WTC11 (cell line): ENCODE measurements around the gene KCTD18. TPM values are rescaled to one million over a fixed set of nuclear protein-coding genes. Genes with fewer than 3 reads are reported as not detected.

Experiments used
- ATAC-seq: fragments of 200-7000 bp; cut with Tn5 transposase; 2 replicates; pipeline ENCODE4 v1.10.0; 2021; ENCODE audit warnings: mild to moderate bottlenecking, moderate library complexity
- CTCF ChIA-PET: fragments of 300-600 bp; sonication (Branson Sonifier 250); formaldehyde crosslinking; loops from one replicate; lab custom pipeline; 2021; ENCODE audit warnings: antibody characterized with exemption; lab: Charles Lee
- POLR2A ChIA-PET: fragments of 350-600 bp; sonication (Branson Sonifier 250); formaldehyde crosslinking; loops from one replicate; lab custom pipeline; 2021; ENCODE audit warnings: antibody characterized with exemption; lab: Charles Lee
- DNase-seq: peaks from one replicate; pipeline ENCODE4 v3.0.0; 2021; ENCODE audit warnings: low spot score
- H3K27ac Mint-ChIP-seq: 2 replicates; pipeline ENCODE4 v1.8.0; 2021; ENCODE audit warnings: mixed read lengths
- H3K27me3 Mint-ChIP-seq: 2 replicates; pipeline ENCODE4 v1.8.0; 2021; ENCODE audit warnings: low read depth, mild to moderate bottlenecking, moderate library complexity, mixed read lengths
- H3K36me3 Mint-ChIP-seq: 2 replicates; pipeline ENCODE4 v1.8.0; 2021; ENCODE audit warnings: mixed read lengths
- H3K4me1 Mint-ChIP-seq: 2 replicates; pipeline ENCODE4 v1.8.0; 2022; ENCODE audit warnings: mixed read lengths
- H3K4me3 Mint-ChIP-seq: 2 replicates; pipeline ENCODE4 v1.8.0; 2021; ENCODE audit warnings: mild to moderate bottlenecking, moderate library complexity, mixed read lengths
- H3K9me3 Mint-ChIP-seq: 2 replicates; pipeline ENCODE4 v1.8.0; 2021; ENCODE audit warnings: mixed read lengths
- AFF4 ChIP-seq: sonication (generic); formaldehyde crosslinking; IDR thresholded peaks from 2 replicates; pipeline ENCODE4 v1.8.1; 2023; ENCODE audit warnings: mild to moderate bottlenecking, missing genetic modification reagents, borderline replicate concordance
- ATF2 ChIP-seq: sonication (generic); formaldehyde crosslinking; IDR thresholded peaks from 2 replicates; pipeline ENCODE4 v1.8.1; 2022; ENCODE audit warnings: low read depth, missing genetic modification reagents, borderline replicate concordance
- FOXP4 ChIP-seq: sonication (generic); formaldehyde crosslinking; IDR thresholded peaks from 2 replicates; pipeline ENCODE4 v1.8.0; 2022; ENCODE audit warnings: mild to moderate bottlenecking, missing genetic modification reagents
- MYBL2 ChIP-seq: sonication (generic); formaldehyde crosslinking; IDR thresholded peaks from 2 replicates; pipeline ENCODE4 v1.8.1; 2023; ENCODE audit warnings: mild to moderate bottlenecking, moderate library complexity, missing genetic modification reagents
- PRDM15 ChIP-seq: sonication (generic); formaldehyde crosslinking; IDR thresholded peaks from 2 replicates; pipeline ENCODE4 v1.8.0; 2022; ENCODE audit warnings: missing genetic modification reagents
- PREB ChIP-seq: sonication (generic); formaldehyde crosslinking; IDR thresholded peaks from 2 replicates; pipeline ENCODE4 v1.8.1; 2022; ENCODE audit warnings: mild to moderate bottlenecking, missing genetic modification reagents, moderate library complexity, borderline replicate concordance
- PRRX2 ChIP-seq: fragments of 250-450 bp; sonication (Bioruptor Pico); IDR thresholded peaks from 2 replicates; pipeline ENCODE4 v1.8.0; 2021; ENCODE audit warnings: mild to moderate bottlenecking
- RELA ChIP-seq: sonication (generic); formaldehyde crosslinking; IDR thresholded peaks from 2 replicates; pipeline ENCODE4 v1.8.1; 2022; ENCODE audit warnings: missing genetic modification reagents, mild to moderate bottlenecking, borderline replicate concordance
- ZBTB43 ChIP-seq: sonication (generic); formaldehyde crosslinking; IDR thresholded peaks from 2 replicates; pipeline ENCODE4 v1.8.1; 2023; ENCODE audit warnings: mild to moderate bottlenecking, missing genetic modification reagents
- ZNF121 ChIP-seq: sonication (generic); formaldehyde crosslinking; IDR thresholded peaks from 2 replicates; pipeline ENCODE4 v1.8.0; 2023; ENCODE audit warnings: missing genetic modification reagents
- ZNF396 ChIP-seq: fragments of 250-450 bp; sonication (Bioruptor Pico); IDR thresholded peaks from 2 replicates; pipeline ENCODE4 v1.8.0; 2021; ENCODE audit warnings: mild to moderate bottlenecking, moderate library complexity, borderline replicate concordance
- ZNF671 ChIP-seq: fragments of 250-450 bp; sonication (Bioruptor Pico); IDR thresholded peaks from 2 replicates; pipeline ENCODE4 v1.8.0; 2021; ENCODE audit warnings: mild to moderate bottlenecking
- total RNA-seq: library from RNA; stranded (reverse); gene quantifications from 3 replicates; pipeline ENCODE4 v1.2.3, GENCODE V29; 2021

KCTD18 gene
- total RNA-seq, 1 experiment from 2014 or later = 4.9 TPM

GRCh38 chr2:200528228-200528627 is 18.4 kb upstream of the KCTD18 start:
- H3K27me3 Mint-ChIP-seq = peaks cover 9% of the 10 kb centered on the region
- H3K4me1 Mint-ChIP-seq = peaks cover 25% of the 10 kb centered on the region
- H3K9me3 Mint-ChIP-seq = no peaks in the 10 kb centered on the region
- no peak overlapping the region for H3K27ac Mint-ChIP-seq
- H3K4me3 Mint-ChIP-seq = no peak overlapping the region
- no peak for DNase-seq
- TF ChIP-seq PRDM15 (CRISPR knock-in tag) = no peak
- no peak for TF ChIP-seq ATF2
- no peak for TF ChIP-seq MYBL2 (CRISPR knock-in tag)
- TF ChIP-seq ZNF121 = no peak
- TF ChIP-seq PRRX2 (CRISPR knock-in tag) = no peak
- TF ChIP-seq ZNF396 (CRISPR knock-in tag) = no peak
- TF ChIP-seq ZBTB43 (CRISPR knock-in tag) = no peak
- TF ChIP-seq ZNF671 (CRISPR knock-in tag) = no peak
- TF ChIP-seq RELA (CRISPR knock-in tag) = no peak
- TF ChIP-seq FOXP4 (CRISPR knock-in tag) = no peak
- no peak for TF ChIP-seq PREB (CRISPR knock-in tag)
- no peak for TF ChIP-seq AFF4 (CRISPR knock-in tag)
- TF ChIP-seq, all 79 proteins: peak for 0
- ChIA-PET CTCF (interaction anchor here (1.0 kb wide), 1 partner anchor 18 kb away, joined by 4 read pairs; no protein-coding TSS in a partner anchor), POLR2A (no interaction called here)
- ATAC-seq = no peak
- peaks cover 3% of the 10 kb centered on the region; the same call in 1 of the 2 replicates for H3K36me3 Mint-ChIP-seq
